ENCODE measurements around the gene FRYL. TPM values are rescaled to one million over a fixed set of nuclear protein-coding genes. Genes with fewer than 3 reads are reported as not detected.
A peak's percentile ranks its signal among the peaks of the same experiment; 100 is the strongest.

The FRYL gene
- total and polyA plus RNA-seq, 2 of the 8 experiments (the other 6 are each of a cell fraction or from before 2014, with no cell fraction given) = 8.0 to 36.5 TPM

DNA sequence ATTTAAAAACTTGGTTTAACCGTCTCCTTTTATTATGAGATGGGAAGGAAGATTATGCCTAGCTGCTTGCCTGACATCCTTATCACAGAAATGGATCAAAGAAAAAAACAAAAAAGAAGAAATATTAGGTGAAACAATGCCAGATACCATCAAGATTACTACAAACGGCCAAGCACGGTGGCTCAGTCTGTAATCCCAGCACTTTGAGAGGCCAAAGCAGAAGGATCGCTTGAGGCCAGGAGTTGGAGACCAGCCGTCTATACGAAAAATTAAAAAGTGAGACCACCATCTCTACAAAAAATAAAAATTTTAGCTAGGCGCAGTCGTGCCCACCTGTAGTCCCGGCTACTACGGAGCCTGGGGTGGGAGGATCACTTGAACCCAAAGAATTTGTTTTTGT lies 2.3 kb downstream of the FRYL start:
- H3K9ac ChIP-seq (replicated peaks in 1 of 4; ENCODE audit: extremely low read depth in 1 of 4, low read depth in 3 of 4, low read length in 3 of 4) = no peak overlapping the region
- peaks cover 4 to 64% of the 10 kb centered on the region in 2 experiments for H3K79me2 ChIP-seq (ENCODE audit: control insufficient read depth in 1 of 2, insufficient read depth in 2 of 2, low read length in 2 of 2)
- no peak overlapping the region for H3K4ac ChIP-seq (replicated peaks; ENCODE audit: insufficient read length, low read depth, low read length)
- no peak overlapping the region for H4K8ac ChIP-seq (ENCODE audit: extremely low read depth, insufficient read depth, low read length)
- DNase-seq (ENCODE audit: low read depth in 1 of 2, low spot score in 2 of 2) (no peak), FAIRE-seq (no peak)
- H3K14ac ChIP-seq (ENCODE audit: insufficient read length) = no peak overlapping the region
- peaks cover 3% of the 10 kb centered on the region; the same call in 1 of the 2 replicates for H3K79me1 ChIP-seq (ENCODE audit: low read depth, low read length)
- 90% methylated on average over 10 of the region's 10 CpGs; no CpG with 5 or more reads in 1 of the 2 experiments for WGBS, 2 experiments (ENCODE audit: extremely low coverage in 1 of 2, insufficient coverage in 1 of 2, insufficient read length in 1 of 2, insufficient replicate concordance in 2 of 2, low coverage in 1 of 2, low lambda C conversion rate in 2 of 2, missing lambda C conversion rate in 1 of 2)
- POLR2A ChIA-PET (ENCODE audit: partially characterized antibody) = no interaction called here
- peaks cover 0 to 8% (median 2%) of the 10 kb centered on the region in 4 experiments; a peak in 4 of 7 replicates for H3K4me1 ChIP-seq (replicated peaks in 1 of 4; ENCODE audit: control insufficient read depth in 3 of 4, insufficient read depth in 4 of 4, low read length in 3 of 4)
- no peak overlapping the region for H2AFZ ChIP-seq (ENCODE audit: low read length)
- H2BK5ac ChIP-seq (ENCODE audit: low read depth, low read length) = no peak overlapping the region
- H3K4me3 ChIP-seq (ENCODE audit: extremely low read depth in 1 of 4, insufficient read depth in 2 of 4, low read depth in 3 of 4, low read length in 4 of 4) = peak overlapping the region in 2 of 4 experiments; percentile 10 to 82; a peak in 4 of 8 replicates
- H3K27ac ChIP-seq (ENCODE audit: low read depth, low read length) = no peak overlapping the region
- TF ChIP-seq SP2 (IDR thresholded peaks at IDR 0.05; ENCODE audit: low read length) = no peak
- no peak for TF ChIP-seq SP4 (IDR thresholded peaks at IDR 0.05; ENCODE audit: low read length)
- TF ChIP-seq, protein P1, sequence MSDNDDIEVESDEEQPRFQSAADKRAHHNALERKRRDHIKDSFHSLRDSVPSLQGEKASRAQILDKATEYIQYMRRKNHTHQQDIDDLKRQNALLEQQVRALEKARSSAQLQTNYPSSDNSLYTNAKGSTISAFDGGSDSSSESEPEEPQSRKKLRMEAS (IDR thresholded peaks at IDR 0.05) = no peak
- TF ChIP-seq SIRT6 (IDR thresholded peaks at IDR 0.05; ENCODE audit: low read length) = no peak
- TF ChIP-seq TBP (IDR thresholded peaks at IDR 0.05; ENCODE audit: low read depth, low read length) = no peak
- TF ChIP-seq TAF7 (optimal IDR thresholded peaks at IDR 0.05; ENCODE audit: borderline replicate concordance, low read depth, low read length) = no peak
- TF ChIP-seq, protein P2, sequence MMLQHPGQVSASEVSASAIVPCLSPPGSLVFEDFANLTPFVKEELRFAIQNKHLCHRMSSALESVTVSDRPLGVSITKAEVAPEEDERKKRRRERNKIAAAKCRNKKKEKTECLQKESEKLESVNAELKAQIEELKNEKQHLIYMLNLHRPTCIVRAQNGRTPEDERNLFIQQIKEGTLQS (IDR thresholded peaks at IDR 0.05; ENCODE audit: insufficient read depth, low read depth, low read length) = no peak
- no peak for TF ChIP-seq BACH1 (IDR thresholded peaks at IDR 0.05; ENCODE audit: low read length)
- TF ChIP-seq PHF8 (conservative IDR thresholded peaks at IDR 0.05; ENCODE audit: low read depth, low read length) = no peak
- no peak for TF ChIP-seq SP1 (IDR thresholded peaks at IDR 0.05; ENCODE audit: low read depth, low read length)
- TF ChIP-seq CHD2 (IDR thresholded peaks at IDR 0.05; ENCODE audit: low read length) = no peak
- TF ChIP-seq MAFK (IDR thresholded peaks at IDR 0.05; ENCODE audit: low read depth, low read length) = no peak
- no peak overlapping the region for H2BK12ac ChIP-seq (ENCODE audit: low read depth, low read length)
- H4K91ac ChIP-seq (replicated peaks; ENCODE audit: insufficient read length, low read length) = no peak overlapping the region
- no peak overlapping the region for H3K56ac ChIP-seq (replicated peaks; ENCODE audit: insufficient read length, low read depth, low read length)
- H2AK5ac ChIP-seq (ENCODE audit: low read depth, low read length) = no peak overlapping the region
- peaks cover 6% of the 10 kb centered on the region for H3K23me2 ChIP-seq (ENCODE audit: low read depth, low read length)
- no peaks in the 10 kb centered on the region for H3K36me3 ChIP-seq (ENCODE audit: control insufficient read depth in 2 of 4, insufficient read depth in 4 of 4, low read length in 3 of 4)
- no peak overlapping the region for H2BK15ac ChIP-seq (ENCODE audit: low read length)
- no peak overlapping the region for H4K5ac ChIP-seq (ENCODE audit: insufficient read length, low read depth, low read length)
- no peak overlapping the region for H2BK20ac ChIP-seq (ENCODE audit: low read length)
- H4K20me1 ChIP-seq (replicated peaks in 1 of 2; ENCODE audit: control insufficient read depth in 1 of 2, insufficient read depth in 2 of 2, low read length in 2 of 2) = peaks cover 4 to 5% of the 10 kb centered on the region in 2 experiments
- no peak overlapping the region for H2BK120ac ChIP-seq (replicated peaks; ENCODE audit: low read depth, low read length)
- H3K23ac ChIP-seq (ENCODE audit: insufficient read length) = no peak overlapping the region
- H3K27me3 ChIP-seq (replicated peaks in 1 of 4; ENCODE audit: control insufficient read depth in 3 of 4, extremely low read depth in 1 of 4, insufficient read depth in 3 of 4, low read length in 3 of 4) = no peaks in the 10 kb centered on the region
- H3K4me2 ChIP-seq (ENCODE audit: insufficient read depth in 1 of 2, low read depth in 2 of 2, low read length in 2 of 2) = peak overlapping the region; percentile 71 to 73; a peak in 2 of 4 replicates
- CTCF ChIA-PET (ENCODE audit: partially characterized antibody) = no interaction called here
- H3K18ac ChIP-seq (ENCODE audit: extremely low read depth, low read length) = no peak overlapping the region
- H3K9me3 ChIP-seq (ENCODE audit: insufficient read depth in 2 of 2, low read depth in 1 of 2, low read length in 1 of 2) = no peaks in the 10 kb centered on the region

All from H1 (cell line).